H1 (cell line): ENCODE data around the gene SENP2. TPM values are rescaled to one million over a fixed set of nuclear protein-coding genes. Genes with fewer than 3 reads are reported as not detected.

Source experiments
- CTCF ChIA-PET: fragments of 300-600 bp; sonication (Branson Sonifier 250); formaldehyde crosslinking; loops from one replicate; lab custom pipeline; 2021; ENCODE audit not compliant: partially characterized antibody; lab: Charles Lee
- POLR2A ChIA-PET: fragments of 300-600 bp; sonication (Branson Sonifier 250); formaldehyde crosslinking; loops from one replicate; lab custom pipeline; 2021; ENCODE audit warnings: inconsistent platforms; ENCODE audit not compliant: partially characterized antibody; lab: Charles Lee
- DNase-seq, 2 experiments: peaks; one replicate each; pipeline versions ENCODE4 v3.0.0 to v3.0.0-alpha.2; 2010 to 2022; ENCODE audit warnings: low spot score in 2 of 2, low read depth in 1 of 2, mixed read lengths in 1 of 2
- FAIRE-seq: peaks from 2 replicates; lab custom pipeline; 2011; peaks lifted over from hg19 to GRCh38; lab: Jason Lieb, UNC
- H2AFZ ChIP-seq: 2 replicates; pipeline ENCODE4 v1.8.1; 2012; ENCODE audit warnings: low read length, inconsistent platforms
- H2AK5ac ChIP-seq: 2 replicates; pipeline ENCODE4 v1.6.1; 2013; ENCODE audit warnings: low read depth, low read length
- H2BK120ac ChIP-seq: replicated peaks from 2 replicates; pipeline ENCODE3; 2013; ENCODE audit warnings: low read depth, low read length, inconsistent platforms
- H2BK12ac ChIP-seq: 2 replicates; pipeline ENCODE4 v1.6.1; 2013; ENCODE audit warnings: low read depth, low read length
- H2BK15ac ChIP-seq: 2 replicates; pipeline ENCODE4 v1.6.1; 2013; ENCODE audit warnings: low read length
- H2BK20ac ChIP-seq: 2 replicates; pipeline ENCODE4 v1.6.1; 2013; ENCODE audit warnings: low read length
- H2BK5ac ChIP-seq: 2 replicates; pipeline ENCODE4 v1.6.1; 2013; ENCODE audit warnings: low read depth, low read length
- H3K14ac ChIP-seq: 2 replicates; pipeline ENCODE4 v1.6.1; 2013; ENCODE audit warnings: inconsistent platforms; ENCODE audit not compliant: insufficient read length
- H3K18ac ChIP-seq: 2 replicates; pipeline ENCODE4 v1.6.1; 2013; ENCODE audit warnings: low read length; ENCODE audit errors: extremely low read depth
- H3K23ac ChIP-seq: 2 replicates; pipeline ENCODE4 v1.6.1; 2013; ENCODE audit warnings: inconsistent platforms; ENCODE audit not compliant: insufficient read length
- H3K23me2 ChIP-seq: 2 replicates; pipeline ENCODE4 v1.6.1; 2013; ENCODE audit warnings: low read depth, low read length
- H3K27ac ChIP-seq: 2 replicates; pipeline ENCODE4 v1.6.1; 2011; ENCODE audit warnings: low read depth, low read length, inconsistent platforms
- H3K27me3 ChIP-seq, 4 experiments: replicated peaks in 1 of 4; 1 replicate in 1 of 4; 2 replicates in 3 of 4; pipeline versions ENCODE4 v1.6.1 to v1.8.1; 2011 to 2013; ENCODE audit warnings: low read length in 3 of 4, mild to moderate bottlenecking in 3 of 4, inconsistent platforms in 2 of 4, mixed read lengths in 2 of 4, moderate library complexity in 1 of 4; ENCODE audit not compliant: control insufficient read depth in 3 of 4, insufficient read depth in 3 of 4; ENCODE audit errors: extremely low read depth in 1 of 4
- H3K36me3 ChIP-seq, 4 experiments: 2 replicates each; pipeline versions ENCODE4 v1.6.1 to v1.8.1; 2011 to 2013; ENCODE audit warnings: mild to moderate bottlenecking in 4 of 4, low read length in 3 of 4, moderate library complexity in 2 of 4, control low read depth in 1 of 4, inconsistent platforms in 1 of 4; ENCODE audit not compliant: insufficient read depth in 4 of 4, control insufficient read depth in 2 of 4
- H3K4ac ChIP-seq: replicated peaks from 2 replicates; pipeline ENCODE3; 2013; ENCODE audit warnings: low read length, low read depth, mixed read lengths, inconsistent platforms; ENCODE audit not compliant: insufficient read length
- H3K4me1 ChIP-seq, 4 experiments: replicated peaks in 1 of 4; 1 replicate in 1 of 4; 2 replicates in 3 of 4; pipeline versions ENCODE4 v1.6.1 to v1.8.1; 2011 to 2013; ENCODE audit warnings: low read length in 3 of 4, inconsistent platforms in 2 of 4, mixed read lengths in 1 of 4; ENCODE audit not compliant: insufficient read depth in 4 of 4, control insufficient read depth in 3 of 4
- H3K4me2 ChIP-seq, 2 experiments: 2 replicates each; pipeline versions ENCODE4 v1.6.1 to v1.8.1; 2011 to 2013; ENCODE audit warnings: low read depth in 2 of 2, low read length in 2 of 2, control low read depth in 1 of 2, inconsistent platforms in 1 of 2, mild to moderate bottlenecking in 1 of 2; ENCODE audit not compliant: insufficient read depth in 1 of 2
- H3K4me3 ChIP-seq, 4 experiments: fragments of 200-600, 300-600 bp in 1 of 4; sonication (generic), shearing (Covaris generic), sonication (Bioruptor Twin) in 1 of 4; 2 replicates each; pipeline versions ENCODE4 v1.5.1 to v1.8.1; 2011 to 2016; ENCODE audit warnings: low read length in 4 of 4, low read depth in 3 of 4, control low read depth in 2 of 4, inconsistent platforms in 2 of 4, mild to moderate bottlenecking in 2 of 4, mixed read lengths in 1 of 4, moderate library complexity in 1 of 4; ENCODE audit not compliant: insufficient read depth in 2 of 4; ENCODE audit errors: extremely low read depth in 1 of 4
- H3K56ac ChIP-seq: replicated peaks from 2 replicates; pipeline ENCODE3; 2013; ENCODE audit warnings: low read depth, mild to moderate bottlenecking, mixed read lengths, low read length, inconsistent platforms; ENCODE audit not compliant: insufficient read length
- H3K79me1 ChIP-seq: 2 replicates; pipeline ENCODE4 v1.6.1; 2013; ENCODE audit warnings: low read depth, low read length, control low read depth
- H3K79me2 ChIP-seq, 2 experiments: 2 replicates each; pipeline versions ENCODE4 v1.6.1 to v1.8.1; 2012 to 2013; ENCODE audit warnings: low read length in 2 of 2, mild to moderate bottlenecking in 2 of 2, inconsistent platforms in 1 of 2; ENCODE audit not compliant: insufficient read depth in 2 of 2, control insufficient read depth in 1 of 2
- H3K9ac ChIP-seq, 4 experiments: replicated peaks in 1 of 4; 1 replicate in 1 of 4; 2 replicates in 3 of 4; pipeline versions ENCODE4 v1.6.1 to v1.8.1; 2011 to 2013; ENCODE audit warnings: low read depth in 3 of 4, low read length in 3 of 4, control low read depth in 2 of 4, mild to moderate bottlenecking in 2 of 4, moderate library complexity in 2 of 4, inconsistent platforms in 1 of 4; ENCODE audit errors: extremely low read depth in 1 of 4
- H3K9me3 ChIP-seq, 2 experiments: 2 replicates each; pipeline versions ENCODE4 v1.6.1 to v1.8.1; 2012 to 2013; ENCODE audit warnings: mild to moderate bottlenecking in 2 of 2, moderate library complexity in 2 of 2, control low read depth in 1 of 2, inconsistent platforms in 1 of 2, low read depth in 1 of 2, low read length in 1 of 2, mixed read lengths in 1 of 2; ENCODE audit not compliant: insufficient read depth in 2 of 2
- H4K20me1 ChIP-seq, 2 experiments: replicated peaks in 1 of 2; 2 replicates each; pipeline versions ENCODE3 to v1.8.1; 2011 to 2013; ENCODE audit warnings: inconsistent platforms in 2 of 2, low read length in 2 of 2, mild to moderate bottlenecking in 1 of 2; ENCODE audit not compliant: insufficient read depth in 2 of 2, control insufficient read depth in 1 of 2
- H4K5ac ChIP-seq: 2 replicates; pipeline ENCODE4 v1.6.1; 2013; ENCODE audit warnings: low read length, low read depth, mixed read lengths, inconsistent platforms; ENCODE audit not compliant: insufficient read length
- H4K8ac ChIP-seq: 2 replicates; pipeline ENCODE4 v1.8.0; 2013; ENCODE audit warnings: mild to moderate bottlenecking, moderate library complexity, low read length, inconsistent platforms; ENCODE audit not compliant: insufficient read depth; ENCODE audit errors: extremely low read depth
- H4K91ac ChIP-seq: replicated peaks from 2 replicates; pipeline ENCODE3; 2013; ENCODE audit warnings: low read length, mixed read lengths, inconsistent platforms; ENCODE audit not compliant: insufficient read length
- CEBPB ChIP-seq: IDR thresholded peaks from 2 replicates; pipeline ENCODE4 v1.6.1; 2012; ENCODE audit warnings: low read depth, low read length
- CHD2 ChIP-seq: IDR thresholded peaks from 2 replicates; pipeline ENCODE4 v1.6.1; 2012; ENCODE audit warnings: low read length, improper control_type of control experiment
- EGR1 ChIP-seq: IDR thresholded peaks from 2 replicates; pipeline ENCODE4 v1.6.1; 2011; ENCODE audit warnings: low read depth, low read length, borderline replicate concordance
- FOSL1 ChIP-seq: IDR thresholded peaks from 2 replicates; pipeline ENCODE4 v1.6.1; 2011; ENCODE audit warnings: mild to moderate bottlenecking, low read depth, low read length, moderate library complexity; ENCODE audit not compliant: insufficient read depth
- GABPA ChIP-seq: IDR thresholded peaks from 2 replicates; pipeline ENCODE4 v1.6.1; 2011; ENCODE audit warnings: mild to moderate bottlenecking, low read length, moderate library complexity, borderline replicate concordance; ENCODE audit not compliant: insufficient read depth
- JUND ChIP-seq: IDR thresholded peaks from 2 replicates; pipeline ENCODE4 v1.6.1; 2011; ENCODE audit warnings: mild to moderate bottlenecking, improper control_type of control experiment, low read length
- KDM5A ChIP-seq: fragments of 200-600 bp; IDR thresholded peaks from 2 replicates; pipeline ENCODE4 v1.7.1; 2012; ENCODE audit warnings: mild to moderate bottlenecking, low read length, inconsistent platforms, mixed read lengths
- MAFK ChIP-seq: IDR thresholded peaks from 2 replicates; pipeline ENCODE4 v1.6.1; 2012; ENCODE audit warnings: low read depth, mild to moderate bottlenecking, improper control_type of control experiment, low read length
- NRF1 ChIP-seq: IDR thresholded peaks from 2 replicates; pipeline ENCODE4 v1.6.1; 2011; ENCODE audit warnings: mild to moderate bottlenecking, low read depth, low read length, improper control_type of control experiment
- RBBP5 ChIP-seq: IDR thresholded peaks from 2 replicates; pipeline ENCODE4 v1.7.1; 2012; ENCODE audit warnings: low read depth, mild to moderate bottlenecking, inconsistent platforms, low read length, moderate library complexity, borderline replicate concordance
- RNF2 ChIP-seq: fragments of 200-900, 300-1000 bp; sonication (generic); IDR thresholded peaks from 2 replicates; pipeline ENCODE4 v1.7.1; 2016; ENCODE audit warnings: borderline replicate concordance, low read depth, mild to moderate bottlenecking, antibody characterized with exemption, low read length; ENCODE audit not compliant: poor library complexity, severe bottlenecking; ENCODE audit errors: missing control alignments
- SAP30 ChIP-seq: fragments of 300-600 bp; sonication (generic); IDR thresholded peaks from 2 replicates; pipeline ENCODE4 v1.7.1; 2012; ENCODE audit warnings: low read length, moderate library complexity, mild to moderate bottlenecking, inconsistent platforms; ENCODE audit not compliant: insufficient read depth, insufficient replicate concordance
- SRF ChIP-seq: IDR thresholded peaks from 2 replicates; pipeline ENCODE4 v1.6.1; 2011; ENCODE audit warnings: mild to moderate bottlenecking, low read depth, low read length, moderate library complexity
- SUZ12 ChIP-seq: fragments of 200-600 bp; sonication (generic); IDR thresholded peaks from 2 replicates; pipeline ENCODE4 v1.6.1; 2012; ENCODE audit warnings: mild to moderate bottlenecking, inconsistent platforms, low read length, moderate library complexity, mixed read lengths
- TCF12 ChIP-seq: IDR thresholded peaks from 2 replicates; pipeline ENCODE4 v1.6.1; 2011; ENCODE audit warnings: low read depth, mild to moderate bottlenecking, low read length
- WGBS, 2 experiments: shearing (Covaris generic) in 1 of 2; methylation state at CpG; one replicate each; pipeline versions ENCODE4 v1.1.6 to v1.1.7; 2013 to 2015; ENCODE audit warnings: low lambda C conversion rate in 2 of 2, mixed read lengths in 2 of 2, inconsistent platforms in 1 of 2, low coverage in 1 of 2, missing lambda C conversion rate in 1 of 2; ENCODE audit not compliant: insufficient replicate concordance in 2 of 2, insufficient coverage in 1 of 2, insufficient read length in 1 of 2; ENCODE audit errors: extremely low coverage in 1 of 2, missing lambda C conversion rate in 1 of 2; 5-methylcytosine and 5-hydroxymethylcytosine counted together
- polyA plus RNA-seq, 7 experiments: library from polyadenylated mRNA; depleted of rRNA in 3 of 7; stranded (reverse) in 5 of 7; unstranded in 2 of 7; fragments of >200 nt in 5 of 7; fragments of 200-250 nt in 2 of 7; gene quantifications; 1 replicate in 5 of 7; 2 replicates in 1 of 7; 4 replicates in 1 of 7; pipeline versions ENCODE4 v1.2.1 to v1.2.3, GENCODE V29; 2011 to 2013; ENCODE audit warnings: missing spikeins in 2 of 7, mixed read lengths in 2 of 7
- total RNA-seq: library from RNA; stranded (reverse); fragmentation: NEBNext Ultra II Directional; extraction: Animal tissue kit (Norgen Biotek cat#: 25700); gene quantifications from 2 replicates; pipeline ENCODE4 v1.2.1, GENCODE V29; 2021

Gene SENP2
- total and polyA plus RNA-seq, 2 of the 8 experiments (the other 6 are each of a cell fraction or from before 2014, with no cell fraction given), result 25.2 to 69.3 TPM

- no peak overlapping the region for H4K91ac ChIP-seq
- peaks cover 9 to 77% (median 37%) of the 10 kb centered on the region in 4 experiments for H3K36me3 ChIP-seq
- WGBS, 2 experiments, result 91% methylated on average over 10 of the region's 10 CpGs; no CpG with 5 or more reads in 1 of the 2 experiments
- H2BK15ac ChIP-seq, result no peak overlapping the region
- H4K8ac ChIP-seq, result no peak overlapping the region
- no peaks in the 10 kb centered on the region for H3K79me1 ChIP-seq
- H2BK12ac ChIP-seq, result no peak overlapping the region
- H2BK5ac ChIP-seq, result no peak overlapping the region; the same call in 1 of the 2 replicates
- no peak for DNase-seq
- H2AFZ ChIP-seq, result no peak overlapping the region
- H3K4ac ChIP-seq, result no peak overlapping the region
- H2BK120ac ChIP-seq, result no peak overlapping the region
- no peak overlapping the region for H4K5ac ChIP-seq
- no peak overlapping the region for H3K9ac ChIP-seq
- H3K79me2 ChIP-seq, result no peaks in the 10 kb centered on the region
- H3K56ac ChIP-seq, result no peak overlapping the region
- no peak overlapping the region for H3K4me3 ChIP-seq
- peaks cover 3 to 8% of the 10 kb centered on the region in 2 experiments for H4K20me1 ChIP-seq
- H3K27me3 ChIP-seq, result no peaks in the 10 kb centered on the region
- H3K23ac ChIP-seq, result no peak overlapping the region
- H3K27ac ChIP-seq, result no peak overlapping the region
- H3K14ac ChIP-seq, result no peak overlapping the region
- no peak overlapping the region for H3K4me2 ChIP-seq
- H2AK5ac ChIP-seq, result no peak overlapping the region
- ChIA-PET POLR2A (interaction anchor here (3.0 kb wide), 1 partner anchor 10 kb away, joined by 11 read pairs; no protein-coding TSS in a partner anchor), CTCF (interaction anchor here (5.9 kb wide), 1 partner anchor 10 kb away, joined by 67 read pairs; no protein-coding TSS in a partner anchor)
- H3K18ac ChIP-seq, result no peak overlapping the region
- H3K9me3 ChIP-seq, result no peaks in the 10 kb centered on the region
- H3K23me2 ChIP-seq, result no peaks in the 10 kb centered on the region
- FAIRE-seq, result no peak
- peaks cover 5 to 20% (median 12%) of the 10 kb centered on the region in 4 experiments for H3K4me1 ChIP-seq
- no peak overlapping the region for H2BK20ac ChIP-seq
- no peak for TF ChIP-seq RBBP5
- no peak for TF ChIP-seq SAP30
- no peak for TF ChIP-seq SRF
- TF ChIP-seq TCF12, result no peak
- TF ChIP-seq RNF2, result no peak
- TF ChIP-seq SUZ12, result no peak
- TF ChIP-seq EGR1, result no peak
- no peak for TF ChIP-seq FOSL1
- no peak for TF ChIP-seq KDM5A
- no peak for TF ChIP-seq NRF1
- no peak for TF ChIP-seq GABPA
- no peak for TF ChIP-seq CHD2
- no peak for TF ChIP-seq JUND
- no peak for TF ChIP-seq MAFK
- no peak for TF ChIP-seq CEBPB
These were observed 63.3 kb downstream of the SENP2 start for GRCh38 chr3:185649414-185649813.
